B cell (primary cell): ENCODE data around the gene SLC4A1. TPM values are rescaled to one million over a fixed set of nuclear protein-coding genes. Genes with fewer than 3 reads are reported as not detected.

ENCODE experiments used
- ATAC-seq: fragments of 200-7000 bp; cut with Tn5 transposase; one replicate; pipeline ENCODE4 v1.10.0; 2021; ENCODE audit warnings: low read depth, mild to moderate bottlenecking, moderate number of reproducible peaks, moderate library complexity
- CTCF ChIA-PET: fragments of 350-600 bp; sonication (Branson Sonifier 250); formaldehyde crosslinking; loops from one replicate; lab custom pipeline; 2021; ENCODE audit warnings: antibody characterized with exemption, inconsistent platforms; lab: Charles Lee
- POLR2A ChIA-PET: fragments of 350-600 bp; sonication (Branson Sonifier 250); formaldehyde crosslinking; loops from one replicate; lab custom pipeline; 2021; ENCODE audit warnings: antibody characterized with exemption; lab: Charles Lee
- DNase-seq: peaks from one replicate; pipeline ENCODE4 v3.0.0; 2013
- H2AFZ ChIP-seq: 2 replicates; pipeline ENCODE4 v1.6.1; 2012; ENCODE audit warnings: mild to moderate bottlenecking, low read depth, low read length; ENCODE audit not compliant: insufficient read depth, poor library complexity, severe bottlenecking
- H3K27ac ChIP-seq, 2 donors: 1 replicate in 1 of 2; 2 replicates in 1 of 2; pipeline ENCODE4 v1.5.1; 2012 to 2013; ENCODE audit warnings: low read length in 2 of 2, mild to moderate bottlenecking in 2 of 2, moderate library complexity in 1 of 2
- H3K27me3 ChIP-seq, 4 experiments: fragments of 200-600 bp in 1 of 4; sonication (generic) in 1 of 4; replicated peaks in 1 of 4; 1 replicate in 2 of 4; 2 replicates in 2 of 4; pipeline versions ENCODE4 v1.6.1 to v1.7.0; 2013 to 2016; ENCODE audit warnings: low read length in 3 of 4, mild to moderate bottlenecking in 2 of 4, mixed read lengths in 1 of 4, moderate library complexity in 1 of 4; ENCODE audit not compliant: insufficient read depth in 4 of 4, control insufficient read depth in 3 of 4; ENCODE audit errors: control extremely low read depth in 1 of 4
- H3K36me3 ChIP-seq, 2 experiments: replicated peaks in 1 of 2; 1 replicate in 1 of 2; 2 replicates in 1 of 2; pipeline versions ENCODE4 v1.6.1 to v1.7.1; 2013; ENCODE audit warnings: low read length in 1 of 2; ENCODE audit not compliant: insufficient read depth in 2 of 2, control insufficient read depth in 1 of 2; ENCODE audit errors: control extremely low read depth in 1 of 2, extremely low read depth in 1 of 2
- H3K4me1 ChIP-seq, 2 donors: fragments of 200-600 bp in 1 of 2; sonication (generic) in 1 of 2; 1 replicate in 1 of 2; 2 replicates in 1 of 2; pipeline versions ENCODE4 v1.5.1 to v1.6.1; 2013 to 2017; ENCODE audit warnings: low read length in 2 of 2; ENCODE audit not compliant: control insufficient read depth in 2 of 2, insufficient read depth in 2 of 2
- H3K4me2 ChIP-seq: replicated peaks from 2 replicates; pipeline ENCODE3; 2012; ENCODE audit warnings: mild to moderate bottlenecking, low read depth, low read length; ENCODE audit not compliant: poor library complexity, severe bottlenecking
- H3K4me3 ChIP-seq, 5 experiments: fragments of 200-600 bp in 1 of 5; sonication (generic) in 1 of 5; 1 replicate in 3 of 5; 2 replicates in 2 of 5; pipeline versions ENCODE4 v1.5.1 to v1.7.0; 2011 to 2016; ENCODE audit warnings: low read length in 4 of 5, mild to moderate bottlenecking in 4 of 5, low read depth in 2 of 5, control low read depth in 1 of 5, moderate library complexity in 1 of 5; ENCODE audit not compliant: insufficient read depth in 1 of 5; ENCODE audit errors: control extremely low read depth in 1 of 5, extremely low read depth in 1 of 5
- H3K79me2 ChIP-seq: fragments of 200-600 bp; sonication (generic); one replicate; pipeline ENCODE4 v1.6.0; 2016; ENCODE audit warnings: low read length; ENCODE audit not compliant: control insufficient read depth, insufficient read depth
- H3K9ac ChIP-seq: fragments of 200-600 bp; sonication (generic); 2 replicates; pipeline ENCODE4 v1.6.1; 2017; ENCODE audit warnings: mild to moderate bottlenecking, low read length, moderate library complexity
- H3K9me3 ChIP-seq, 3 donors: one replicate each; pipeline versions ENCODE4 v1.6.1 to v1.7.1; 2013; ENCODE audit warnings: low read length in 2 of 3; ENCODE audit not compliant: control insufficient read depth in 2 of 3, insufficient read depth in 1 of 3; ENCODE audit errors: control extremely low read depth in 1 of 3
- H4K20me1 ChIP-seq: 2 replicates; pipeline ENCODE4 v1.6.0; 2012; ENCODE audit warnings: mild to moderate bottlenecking, low read length; ENCODE audit not compliant: insufficient read depth, control insufficient read depth, poor library complexity, severe bottlenecking
- H3K27ac Mint-ChIP-seq: one replicate; pipeline ENCODE4 v1.8.0; 2021; ENCODE audit warnings: mixed read lengths
- H3K27me3 Mint-ChIP-seq: one replicate; pipeline ENCODE4 v1.8.0; 2021; ENCODE audit warnings: mixed read lengths
- H3K4me1 Mint-ChIP-seq: one replicate; pipeline ENCODE4 v1.8.0; 2021; ENCODE audit warnings: mixed read lengths
- H3K4me3 Mint-ChIP-seq: one replicate; pipeline ENCODE4 v1.8.0; 2021; ENCODE audit warnings: mixed read lengths
- H3K9me3 Mint-ChIP-seq: one replicate; pipeline ENCODE4 v1.8.0; 2022; ENCODE audit warnings: mixed read lengths; ENCODE audit not compliant: insufficient read depth
- CTCF ChIP-seq: fragments of 200-600 bp; IDR thresholded peaks from one replicate; pipeline ENCODE4 v1.8.0; 2022; ENCODE audit warnings: antibody characterized with exemption, mild to moderate bottlenecking
- EZH2 ChIP-seq: IDR thresholded peaks from 2 replicates; pipeline ENCODE4 v1.6.1; 2012; ENCODE audit warnings: borderline replicate concordance, low read depth, mild to moderate bottlenecking, moderate library complexity, low read length; ENCODE audit not compliant: insufficient read depth, poor library complexity, severe bottlenecking
- WGBS: methylation state at CpG from one replicate; pipeline ENCODE4 v1.1.5; 2013; ENCODE audit warnings: missing lambda C conversion rate; ENCODE audit not compliant: insufficient coverage; 5-methylcytosine and 5-hydroxymethylcytosine counted together
- intact Hi-C: fragments of 100-400 bp; cut with micrococcal nuclease; formaldehyde crosslinking; loops from one replicate; pipeline ENCODE4 v1.10.0; 2022
- polyA plus RNA-seq: library from polyadenylated mRNA; depleted of rRNA; stranded (reverse); fragments of >200 nt; gene quantifications from 2 replicates; pipeline ENCODE4 v1.2.3, GENCODE V29; 2012
- total RNA-seq, 2 donors: library from RNA; stranded (reverse); fragments of 120-200 nt in 1 of 2; gene quantifications; 1 replicate in 1 of 2; 2 replicates in 1 of 2; pipeline versions ENCODE4 v1.2.3 to v1.2.4, GENCODE V29; 2013 to 2022

Gene SLC4A1
- total and polyA plus RNA-seq, 2 donors (not counting 1 experiment from before 2014, with no cell fraction given) = 0.22 TPM; not detected in 1

DNA sequence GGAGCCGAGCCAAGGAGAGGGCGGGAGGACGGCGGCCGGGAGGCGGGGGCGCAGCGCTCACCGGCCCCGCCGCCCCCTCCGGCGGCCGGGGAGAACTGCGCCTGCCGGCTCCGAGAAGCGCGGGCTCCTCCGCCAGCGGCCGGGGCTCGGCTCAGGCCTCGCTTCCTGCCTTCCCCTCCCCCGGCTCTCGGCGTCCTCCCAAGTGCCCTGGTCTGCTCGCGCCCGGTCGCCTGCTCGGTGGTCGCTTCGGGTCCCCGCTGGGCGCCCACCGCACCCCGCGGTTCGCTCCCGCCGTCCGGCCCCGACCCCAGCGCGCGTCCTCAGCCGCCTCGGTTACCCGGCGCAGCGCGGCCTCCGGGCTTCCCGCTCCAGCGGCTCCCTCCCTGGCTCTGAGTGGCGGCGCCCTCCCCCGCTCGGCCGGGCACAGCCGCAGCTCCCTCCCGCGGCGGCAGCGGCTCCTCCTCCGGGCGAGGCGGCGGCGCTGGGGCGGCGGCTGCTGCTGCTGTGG is 48.8 kb downstream of the SLC4A1 start:
- ATAC-seq (peak; percentile 46), DNase-seq (peak; percentile 89)
- peak overlapping the region; percentile 50 for H2AFZ ChIP-seq
- H3K9ac ChIP-seq = peak overlapping the region; percentile 77
- peak overlapping the region; percentile 92 for H3K4me2 ChIP-seq
- Mint-ChIP-seq H3K27ac (peak overlapping the region; percentile 56), H3K9me3 (no peaks in the 10 kb centered on the region), H3K27me3 (no peaks in the 10 kb centered on the region), H3K4me3 (peak overlapping the region; percentile 23), H3K4me1 (peaks cover 50% of the 10 kb centered on the region)
- WGBS = under 1% methylated on average over 73 of the region's 73 CpGs
- peaks cover 49% of the 10 kb centered on the region for H3K79me2 ChIP-seq
- peak overlapping the region in 1 of 2 donors; percentile 76 for H3K27ac ChIP-seq
- no peaks in the 10 kb centered on the region for H4K20me1 ChIP-seq
- H3K27me3 ChIP-seq = no peaks in the 10 kb centered on the region
- CTCF ChIA-PET = interaction anchor here (1.0 to 5.5 kb wide), 6 partner anchors 8 to 130 kb away, joined by 5 to 62 read pairs (median 13); partner anchors contain the start of gene GRN
- intact Hi-C loops = loop anchor here (2.0 kb wide), 1 partner anchor 78 kb away; the partner anchor contains the start of gene HROB
- peak overlapping the region in 3 of 5 experiments; percentile 74 to 87 (median 75) for H3K4me3 ChIP-seq
- no peaks in the 10 kb centered on the region for H3K9me3 ChIP-seq
- POLR2A ChIA-PET = interaction anchor here (0.6 to 7.8 kb wide), 12 partner anchors 9 to 135 kb away, joined by 3 to 100 read pairs (median 7); partner anchors contain the start of genes ATXN7L3, GRN and SLC25A39
- H3K36me3 ChIP-seq = peaks cover 2 to 19% of the 10 kb centered on the region in 2 experiments
- H3K4me1 ChIP-seq = peaks cover 46% of the 10 kb centered on the region in 2 donors
- TF ChIP-seq CTCF (no peak), EZH2 (no peak)
